Sigmoid colon (tissue), 4 donors: ENCODE measurements around the gene WFIKKN1.

Experiments used
- EP300 ChIP-seq, 4 donors: sonication (generic); formaldehyde crosslinking; IDR thresholded peaks; one replicate each; pipeline ENCODE4 v1.6.1; 2017; ENCODE audit warnings: antibody characterized with exemption in 4 of 4
- POLR2A ChIP-seq, 2 donors: fragments of 450-650 bp; IDR thresholded peaks; one replicate each; pipeline ENCODE4 v1.6.1; 2016; ENCODE audit warnings: antibody characterized with exemption in 2 of 2, mild to moderate bottlenecking in 2 of 2, moderate library complexity in 2 of 2
- POLR2AphosphoS5 ChIP-seq, 4 donors: sonication (generic); formaldehyde crosslinking; IDR thresholded peaks; one replicate each; pipeline ENCODE4 v1.6.1; 2017; ENCODE audit warnings: antibody characterized with exemption in 4 of 4
- TF ChIP-seq, protein P1 (sequence below), 4 experiments: fragments of 450-650 bp in 3 of 4; fragments of 200-600 bp in 1 of 4; IDR thresholded peaks; one replicate each; pipeline ENCODE4 v1.5.1; 2016 to 2019; ENCODE audit warnings: antibody characterized with exemption in 4 of 4, mild to moderate bottlenecking in 3 of 4, moderate library complexity in 2 of 4

DNA sequence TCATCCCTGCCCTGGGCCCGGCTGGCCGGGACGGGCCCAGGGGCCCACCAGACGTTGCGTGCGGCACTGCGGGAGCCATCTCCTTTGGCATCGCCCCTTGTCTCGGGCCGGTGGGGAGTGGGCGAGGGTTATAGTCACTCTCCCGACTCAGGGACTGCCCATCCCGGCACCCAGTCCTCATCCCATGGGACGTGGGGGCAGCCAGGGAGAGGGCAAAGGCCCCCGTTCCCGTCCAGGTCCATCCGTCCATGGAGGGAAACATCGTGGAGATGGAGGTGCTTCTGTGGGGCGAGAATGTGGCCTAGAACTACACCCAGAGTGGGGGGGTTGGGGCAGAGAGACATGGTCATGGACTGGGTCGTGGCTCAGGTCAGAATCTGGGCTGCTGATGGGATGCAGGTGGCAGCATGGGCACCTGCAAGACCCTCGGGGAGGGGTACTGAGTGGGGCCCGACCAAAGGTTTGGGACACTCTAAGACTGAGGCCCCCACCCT is 15.9 kb downstream of the WFIKKN1 start:
- TF ChIP-seq, protein P1, sequence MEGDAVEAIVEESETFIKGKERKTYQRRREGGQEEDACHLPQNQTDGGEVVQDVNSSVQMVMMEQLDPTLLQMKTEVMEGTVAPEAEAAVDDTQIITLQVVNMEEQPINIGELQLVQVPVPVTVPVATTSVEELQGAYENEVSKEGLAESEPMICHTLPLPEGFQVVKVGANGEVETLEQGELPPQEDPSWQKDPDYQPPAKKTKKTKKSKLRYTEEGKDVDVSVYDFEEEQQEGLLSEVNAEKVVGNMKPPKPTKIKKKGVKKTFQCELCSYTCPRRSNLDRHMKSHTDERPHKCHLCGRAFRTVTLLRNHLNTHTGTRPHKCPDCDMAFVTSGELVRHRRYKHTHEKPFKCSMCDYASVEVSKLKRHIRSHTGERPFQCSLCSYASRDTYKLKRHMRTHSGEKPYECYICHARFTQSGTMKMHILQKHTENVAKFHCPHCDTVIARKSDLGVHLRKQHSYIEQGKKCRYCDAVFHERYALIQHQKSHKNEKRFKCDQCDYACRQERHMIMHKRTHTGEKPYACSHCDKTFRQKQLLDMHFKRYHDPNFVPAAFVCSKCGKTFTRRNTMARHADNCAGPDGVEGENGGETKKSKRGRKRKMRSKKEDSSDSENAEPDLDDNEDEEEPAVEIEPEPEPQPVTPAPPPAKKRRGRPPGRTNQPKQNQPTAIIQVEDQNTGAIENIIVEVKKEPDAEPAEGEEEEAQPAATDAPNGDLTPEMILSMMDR (IDR thresholded peaks at IDR 0.05) = no peak
- TF ChIP-seq POLR2A (IDR thresholded peaks at IDR 0.05) = no peak
- no peak for TF ChIP-seq POLR2AphosphoS5 (IDR thresholded peaks at IDR 0.05)
- no peak for TF ChIP-seq EP300 (IDR thresholded peaks at IDR 0.05)
